Measurements from ENCODE around the gene IRX6. TPM values are rescaled to one million over a fixed set of nuclear protein-coding genes. Genes with fewer than 3 reads are reported as not detected.

IRX6 gene
- total and polyA plus RNA-seq, 2 of the 4 experiments (the other 2 are of a cell fraction) = not detected

DNA sequence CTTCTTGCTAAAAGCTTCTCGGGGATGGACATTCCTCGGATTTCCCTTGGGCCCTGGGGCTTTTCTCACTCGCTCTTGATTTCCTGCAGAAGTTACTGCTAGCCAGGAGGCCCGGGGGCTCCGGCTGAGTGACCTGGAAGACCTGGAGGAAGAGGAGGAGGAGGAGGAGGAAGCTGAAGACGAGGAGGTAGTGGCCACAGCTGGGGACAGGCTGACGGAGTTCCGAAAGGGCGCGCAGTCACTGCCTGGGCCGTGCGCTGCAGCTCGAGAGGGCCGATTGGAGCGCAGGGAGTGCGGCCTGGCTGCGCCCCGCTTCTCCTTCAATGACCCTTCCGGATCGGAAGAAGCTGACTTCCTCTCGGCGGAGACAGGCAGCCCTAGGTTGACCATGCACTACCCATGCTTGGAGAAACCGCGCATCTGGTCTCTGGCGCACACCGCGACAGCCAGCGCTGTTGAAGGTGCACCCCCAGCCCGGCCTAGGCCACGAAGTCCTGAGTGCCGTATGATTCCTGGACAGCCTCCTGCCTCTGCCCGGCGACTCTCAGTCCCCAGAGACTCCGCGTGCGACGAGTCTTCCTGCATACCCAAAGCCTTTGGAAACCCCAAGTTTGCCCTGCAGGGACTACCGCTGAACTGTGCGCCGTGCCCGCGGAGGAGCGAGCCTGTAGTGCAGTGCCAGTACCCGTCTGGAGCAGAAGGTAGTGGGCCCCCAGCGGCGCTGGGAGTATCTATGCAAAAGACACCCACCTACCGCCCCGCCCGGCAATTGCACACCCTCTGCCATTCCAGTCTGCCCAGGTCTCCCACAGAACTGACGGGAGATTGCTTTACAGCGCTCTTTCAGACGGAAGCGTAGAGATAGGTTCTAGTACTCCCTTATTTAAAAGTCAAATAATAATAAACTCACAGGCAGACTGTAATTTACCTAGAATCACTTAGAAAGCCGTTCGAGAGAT, 4.9 kb downstream of the IRX6 start (continued):
- TF ChIP-seq, protein P1, sequence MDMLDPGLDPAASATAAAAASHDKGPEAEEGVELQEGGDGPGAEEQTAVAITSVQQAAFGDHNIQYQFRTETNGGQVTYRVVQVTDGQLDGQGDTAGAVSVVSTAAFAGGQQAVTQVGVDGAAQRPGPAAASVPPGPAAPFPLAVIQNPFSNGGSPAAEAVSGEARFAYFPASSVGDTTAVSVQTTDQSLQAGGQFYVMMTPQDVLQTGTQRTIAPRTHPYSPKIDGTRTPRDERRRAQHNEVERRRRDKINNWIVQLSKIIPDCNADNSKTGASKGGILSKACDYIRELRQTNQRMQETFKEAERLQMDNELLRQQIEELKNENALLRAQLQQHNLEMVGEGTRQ (IDR thresholded peaks at IDR 0.05; ENCODE audit: low read depth, low read length) = no peak

DNA sequence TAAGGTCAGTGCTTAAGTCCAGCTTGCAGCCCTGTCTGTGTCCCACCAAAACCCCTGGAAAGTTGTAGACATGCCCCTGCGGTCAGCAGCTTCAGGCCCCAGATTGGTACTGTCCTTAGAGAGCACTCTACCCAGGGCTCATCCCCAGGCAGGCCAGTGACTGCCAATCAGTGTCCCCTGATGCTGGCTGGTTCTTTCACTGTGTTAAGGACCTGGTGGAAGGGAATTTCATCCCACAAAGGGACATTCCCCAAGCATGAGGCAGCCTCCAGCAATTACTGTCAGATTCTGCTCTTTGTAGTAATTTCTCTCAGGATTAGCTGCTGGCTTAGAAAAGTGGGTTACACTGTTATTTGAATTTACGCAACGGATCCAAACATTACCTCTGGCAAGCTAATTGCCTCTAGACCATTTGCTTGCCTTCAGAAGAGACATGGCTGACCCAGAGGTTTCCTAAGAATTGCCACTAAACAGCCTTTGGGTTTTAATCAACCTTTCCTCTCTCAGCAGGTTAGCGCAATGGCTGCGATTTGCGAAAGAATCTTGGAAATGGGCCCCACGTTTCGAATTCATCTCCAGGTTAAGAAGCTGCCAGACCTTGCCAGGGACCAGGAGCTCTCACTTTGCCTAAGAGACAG, 5.9 kb downstream of the IRX6 start:
- TF ChIP-seq FOS (IDR thresholded peaks at IDR 0.05; ENCODE audit: low read depth, low read length) (no peak), NFE2L2 (IDR thresholded peaks at IDR 0.05; ENCODE audit: low read depth, low read length) (no peak), RCOR1 (IDR thresholded peaks at IDR 0.05; ENCODE audit: insufficient replicate concordance, low read length) (no peak), CHD1 (IDR thresholded peaks at IDR 0.05; ENCODE audit: low read depth, low read length) (no peak), RAD21 (IDR thresholded peaks at IDR 0.05; ENCODE audit: low read length) (no peak), BHLHE40 (IDR thresholded peaks at IDR 0.05; ENCODE audit: low read depth, low read length) (no peak), CEBPB (IDR thresholded peaks at IDR 0.05; ENCODE audit: low read depth, low read length) (no peak), RFX5 (IDR thresholded peaks at IDR 0.05; ENCODE audit: low read depth, low read length) (no peak), MXI1 (IDR thresholded peaks at IDR 0.05; ENCODE audit: borderline replicate concordance, low read depth, low read length) (no peak), POLR2A (IDR thresholded peaks at IDR 0.05; ENCODE audit: low read depth, low read length) (no peak), SMC3 (IDR thresholded peaks at IDR 0.05; ENCODE audit: low read depth, low read length) (no peak), MAFK (IDR thresholded peaks at IDR 0.05; ENCODE audit: low read depth, low read length) (no peak), ELK1 (IDR thresholded peaks at IDR 0.05; ENCODE audit: borderline replicate concordance, low read depth, low read length) (no peak)
- Histone ChIP-seq H3K79me1 (ENCODE audit: low read depth in 1 of 2, low read length in 2 of 2) (no peaks in the 10 kb centered on the region), H3K4me2 (ENCODE audit: low read depth, low read length) (no peak overlapping the region), H3K9ac (ENCODE audit: low read depth, low read length) (no peak overlapping the region), H4K91ac (ENCODE audit: insufficient read depth, low read depth, low read length) (no peak overlapping the region), H3K4me3 (ENCODE audit: insufficient read depth, low read depth, low read length) (no peak overlapping the region), H3K9me1 (ENCODE audit: insufficient read depth, low read length) (no peaks in the 10 kb centered on the region), H2AK5ac (ENCODE audit: low read depth, low read length) (no peak overlapping the region), H3K4ac (ENCODE audit: low read depth, low read length) (no peak overlapping the region), H2AK9ac (replicated peaks; ENCODE audit: low read depth, low read length, poor library complexity) (no peak overlapping the region), H2BK120ac (ENCODE audit: low read depth, low read length) (no peak overlapping the region), H3K23ac (ENCODE audit: low read depth, low read length) (no peak overlapping the region), H3K18ac (ENCODE audit: low read depth, low read length) (no peak overlapping the region), H2BK15ac (ENCODE audit: low read depth, low read length) (no peak overlapping the region), H2BK5ac (ENCODE audit: low read depth, low read length, poor library complexity, severe bottlenecking) (no peak overlapping the region), H2BK20ac (ENCODE audit: low read depth, low read length) (no peak overlapping the region), H3K36me3 (ENCODE audit: control insufficient read depth, insufficient read depth, low read length) (no peaks in the 10 kb centered on the region), H3K27ac (ENCODE audit: insufficient read depth, low read length) (no peak overlapping the region), H4K5ac (ENCODE audit: low read depth, low read length) (no peak overlapping the region), H2AFZ (replicated peaks; ENCODE audit: low read length, poor library complexity) (no peak overlapping the region), H4K20me1 (ENCODE audit: insufficient read depth, low read length) (no peaks in the 10 kb centered on the region), H3K27me3 (ENCODE audit: control insufficient read depth, insufficient read depth, low read length) (peaks cover 52% of the 10 kb centered on the region), H3K4me1 (ENCODE audit: control insufficient read depth, insufficient read depth, low read length) (no peaks in the 10 kb centered on the region), H3K14ac (replicated peaks; ENCODE audit: low read depth, low read length) (no peak overlapping the region), H3K56ac (ENCODE audit: extremely low read depth, insufficient read depth, low read length) (no peak overlapping the region), H4K8ac (ENCODE audit: low read depth in 2 of 2, low read length in 2 of 2) (no peak overlapping the region), H3K9me3 (ENCODE audit: control insufficient read depth, insufficient read depth, low read length) (no peaks in the 10 kb centered on the region)
- ChIA-PET CTCF (no interaction called here), POLR2A (ENCODE audit: unreplicated experiment) (no interaction called here)
- DNase-seq (no peak), ATAC-seq (ENCODE audit: low read depth) (no peak)
- WGBS, 2 experiments (ENCODE audit: extremely low coverage in 2 of 2, insufficient read length in 1 of 2) = 32% methylated on average over 5 of the region's 8 CpGs; no CpG with 5 or more reads in 1 of the 2 experiments
- dilution Hi-C loops (cut with HindIII; ENCODE audit: low sequenced_read_pairs, unreplicated experiment) = no loop called here
- intact Hi-C loops (cut with micrococcal nuclease) = no loop called here
- no TSS peak for BruUV-seq (replicated peaks)
- in situ Hi-C loops (cut with MboI; ENCODE audit: low sequenced_read_pairs) = no loop called here
